SK-N-SH (cell line): ENCODE results near the gene UBE2N. TPM values are rescaled to one million over a fixed set of nuclear protein-coding genes. Genes with fewer than 3 reads are reported as not detected.

ENCODE experiments used
- CTCF ChIA-PET: fragments of 300-600, 350-600 bp; formaldehyde crosslinking; extraction: SDS; loops from one replicate; lab custom pipeline; 2021; lab: Yijun Ruan, JAX
- POLR2A ChIA-PET: fragments of 350-600 bp; sonication (Branson Sonifier 250); formaldehyde crosslinking; extraction: SDS; loops from one replicate; lab custom pipeline; 2020; ENCODE audit warnings: antibody characterized with exemption, inconsistent platforms; lab: Yijun Ruan, JAX
- DNase-seq: peaks from one replicate; pipeline ENCODE4 v3.0.0; 2012
- H2AFZ ChIP-seq: fragments of 200-600 bp; sonication (generic); 2 replicates; pipeline ENCODE4 v1.8.1; 2016; ENCODE audit warnings: antibody characterized with exemption, mild to moderate bottlenecking, low read depth
- H3F3A ChIP-seq: fragments of 200-600 bp; sonication (generic); replicated peaks from 2 replicates; pipeline ENCODE3; 2016; ENCODE audit warnings: antibody characterized with exemption, mild to moderate bottlenecking; ENCODE audit not compliant: insufficient read depth
- H3K27ac ChIP-seq, 2 experiments: fragments of 200-500 bp in 1 of 2; fragments of 200-600 bp in 1 of 2; sonication (Bioruptor generic) in 1 of 2; sonication (generic), shearing (Covaris generic) in 1 of 2; 2 replicates each; pipeline versions ENCODE4 v1.5.1 to v1.6.1; 2014 to 2016; ENCODE audit warnings: low read depth in 2 of 2, inconsistent platforms in 1 of 2, low read length in 1 of 2, mild to moderate bottlenecking in 1 of 2, mixed read lengths in 1 of 2
- H3K27me3 ChIP-seq: fragments of 200-600 bp; sonication (generic), shearing (Covaris generic); 2 replicates; pipeline ENCODE4 v1.6.1; 2016; ENCODE audit warnings: mixed run types; ENCODE audit not compliant: insufficient read depth
- H3K36me3 ChIP-seq, 2 experiments: fragments of 200-500 bp in 1 of 2; fragments of 200-600 bp in 1 of 2; sonication (Bioruptor generic) in 1 of 2; sonication (generic) in 1 of 2; replicated peaks in 1 of 2; 2 replicates each; pipeline versions ENCODE3 to v1.5.1; 2014 to 2016; ENCODE audit warnings: low read length in 1 of 2, mild to moderate bottlenecking in 1 of 2; ENCODE audit not compliant: insufficient read depth in 2 of 2, control insufficient read depth in 1 of 2
- H3K4me1 ChIP-seq, 2 experiments: fragments of 200-500 bp in 1 of 2; fragments of 200-600 bp in 1 of 2; sonication (Bioruptor generic) in 1 of 2; sonication (generic), shearing (Covaris generic) in 1 of 2; 2 replicates each; pipeline versions ENCODE4 v1.5.1 to v1.6.1; 2014 to 2016; ENCODE audit warnings: low read depth in 1 of 2, low read length in 1 of 2, mixed run types in 1 of 2; ENCODE audit not compliant: insufficient read depth in 2 of 2, control insufficient read depth in 1 of 2
- H3K4me2 ChIP-seq: fragments of 200-600 bp; sonication (generic), shearing (Covaris generic); 2 replicates; pipeline ENCODE4 v1.6.1; 2017; ENCODE audit warnings: mixed run types
- H3K4me3 ChIP-seq, 2 experiments: fragments of 200-500 bp in 1 of 2; fragments of 200-600 bp in 1 of 2; sonication (Bioruptor generic) in 1 of 2; sonication (generic), shearing (Covaris generic) in 1 of 2; 2 replicates each; pipeline versions ENCODE4 v1.5.1 to v1.8.1; 2014 to 2016; ENCODE audit warnings: low read depth in 2 of 2, inconsistent platforms in 1 of 2, low read length in 1 of 2, mild to moderate bottlenecking in 1 of 2, mixed read lengths in 1 of 2, moderate library complexity in 1 of 2
- H3K79me2 ChIP-seq: fragments of 200-600 bp; sonication (generic); 2 replicates; pipeline ENCODE4 v1.8.1; 2017; ENCODE audit warnings: mild to moderate bottlenecking; ENCODE audit not compliant: insufficient read depth
- H3K9ac ChIP-seq: fragments of 200-600 bp; sonication (generic); 2 replicates; pipeline ENCODE4 v1.6.1; 2017; ENCODE audit warnings: mixed run types
- H3K9me2 ChIP-seq: fragments of 200-600 bp; sonication (generic); 2 replicates; pipeline ENCODE4 v1.6.1; 2017; ENCODE audit warnings: mixed run types
- H3K9me3 ChIP-seq: fragments of 200-600 bp; sonication (generic); 2 replicates; pipeline ENCODE4 v1.6.1; 2017; ENCODE audit warnings: mixed run types, mild to moderate bottlenecking, moderate library complexity
- H4K20me1 ChIP-seq: fragments of 200-600 bp; sonication (generic); 2 replicates; pipeline ENCODE4 v1.6.1; 2017; ENCODE audit warnings: mild to moderate bottlenecking, mixed run types; ENCODE audit not compliant: insufficient read depth
- CTCF ChIP-seq: fragments of 200-600 bp; sonication (generic); IDR thresholded peaks from 2 replicates; pipeline ENCODE4 v1.6.1; 2017; ENCODE audit warnings: antibody characterized with exemption, mild to moderate bottlenecking, moderate library complexity
- FOXM1 ChIP-seq: IDR thresholded peaks from 2 replicates; pipeline ENCODE4 v1.4.0; 2012; ENCODE audit warnings: low read depth, mild to moderate bottlenecking
- IRF3 ChIP-seq: fragments of 150-350 bp; IDR thresholded peaks from 2 replicates; pipeline ENCODE4 v1.6.1; 2016; ENCODE audit warnings: mild to moderate bottlenecking, low read depth, low read length
- MXI1 ChIP-seq: IDR thresholded peaks from 2 replicates; pipeline ENCODE4 v1.6.1; 2012; ENCODE audit warnings: mild to moderate bottlenecking, low read depth, low read length, improper control_type of control experiment
- NFIC ChIP-seq: IDR thresholded peaks from 2 replicates; pipeline ENCODE4 v1.4.0; 2012; ENCODE audit warnings: borderline replicate concordance
- PBX3 ChIP-seq: IDR thresholded peaks from 2 replicates; pipeline ENCODE4; 2012
- TCF12 ChIP-seq: IDR thresholded peaks from 2 replicates; pipeline ENCODE4 v1.4.0; 2012
- YY1 ChIP-seq: IDR thresholded peaks from 2 replicates; pipeline ENCODE4 v1.4.0; 2012; ENCODE audit warnings: low read depth, mild to moderate bottlenecking
- ZBTB33 ChIP-seq: IDR thresholded peaks from 2 replicates; pipeline ENCODE4 v1.4.0; 2012; ENCODE audit warnings: low read depth, borderline replicate concordance
- WGBS: methylation state at CpG from one replicate; pipeline ENCODE4 v1.1.6; 2017; ENCODE audit warnings: low lambda C conversion rate; 5-methylcytosine and 5-hydroxymethylcytosine counted together
- polyA plus RNA-seq, 3 experiments: library from polyadenylated mRNA; depleted of rRNA; stranded (reverse); fragments of >200 nt; gene quantifications; 2 replicates each; pipeline ENCODE4 v1.2.3, GENCODE V29; 2012

The UBE2N gene
- polyA plus RNA-seq, 1 of the 3 experiments (the other 2 are of a cell fraction): 102 TPM

GRCh38 chr12:93379981-93380361, 61.8 kb downstream of the UBE2N start (continued):
- TF ChIP-seq ZBTB33 (no peak), FOXM1 (no peak), NFIC (no peak)

- ChIA-PET POLR2A (no interaction called here), CTCF (interaction anchor here (0.9 to 2.0 kb wide), 6 partner anchors 10 to 392 kb away, joined by 3 to 23 read pairs (median 5); no protein-coding TSS in a partner anchor)
- TF ChIP-seq CTCF (no peak), YY1 (peak; percentile 15; the same call in 1 of the 2 replicates)
- no peaks in the 10 kb centered on the region for H3K9me2 ChIP-seq
- H3K9ac ChIP-seq: peak overlapping the region; percentile 85
- peaks cover 57% of the 10 kb centered on the region for H4K20me1 ChIP-seq
- H3K9me3 ChIP-seq: no peaks in the 10 kb centered on the region
- peak overlapping the region; percentile 86 to 88 for H3K27ac ChIP-seq
- peak overlapping the region; percentile 82 for H3K4me2 ChIP-seq
- H3K36me3 ChIP-seq: peaks cover 0 to 10% of the 10 kb centered on the region in 2 experiments
- peaks cover 9 to 15% of the 10 kb centered on the region in 2 experiments; a peak in 3 of 4 replicates for H3K4me1 ChIP-seq
- WGBS: 11% methylated on average over 8 of the region's 8 CpGs
- peak overlapping the region; percentile 73 to 88 for H3K4me3 ChIP-seq
- H3K27me3 ChIP-seq: no peaks in the 10 kb centered on the region
- DNase-seq: no peak
- no peak overlapping the region; the same call in 1 of the 2 replicates for H2AFZ ChIP-seq
- peaks cover 11% of the 10 kb centered on the region for H3F3A ChIP-seq
- peaks cover 64% of the 10 kb centered on the region for H3K79me2 ChIP-seq
Measured at GRCh38 chr12:93379326-93379980, 62.3 kb downstream of the UBE2N start.

GRCh38 chr12:93378998-93379325, 62.8 kb downstream of the UBE2N start:
- 0% methylated on average over 4 of the region's 4 CpGs for WGBS
- H3K9me3 ChIP-seq: no peaks in the 10 kb centered on the region
- ChIA-PET POLR2A (interaction anchor here (0.5 kb wide), 1 partner anchor 42 kb away, joined by 5 read pairs; no protein-coding TSS in a partner anchor), CTCF (interaction anchor here (0.9 to 1.6 kb wide), 2 partner anchors 18 to 131 kb away, joined by 3 to 6 read pairs; no protein-coding TSS in a partner anchor)
- no peak overlapping the region for H2AFZ ChIP-seq
- peak overlapping the region; percentile 86 to 88 for H3K27ac ChIP-seq
- H3K9me2 ChIP-seq: no peaks in the 10 kb centered on the region
- peak overlapping the region; percentile 73 to 88 for H3K4me3 ChIP-seq
- peak overlapping the region; percentile 82 for H3K4me2 ChIP-seq
- H3K4me1 ChIP-seq: peaks cover 13 to 15% of the 10 kb centered on the region in 2 experiments; a peak in 3 of 4 replicates
- peak; percentile 34 for DNase-seq
- H3F3A ChIP-seq: peaks cover 11% of the 10 kb centered on the region
- TF ChIP-seq MXI1: no peak
- 0 out of 2 replicates have a peak, but pooled peaks have one; percentile 4 for TF ChIP-seq TCF12
- no peak for TF ChIP-seq PBX3
- no peak for TF ChIP-seq IRF3
- TF ChIP-seq CTCF: no peak
- peak; percentile 51; the same call in 1 of the 2 replicates for TF ChIP-seq YY1
- TF ChIP-seq, all 33 proteins: peak for 2
- H3K36me3 ChIP-seq: peaks cover 0 to 10% of the 10 kb centered on the region in 2 experiments
- no peaks in the 10 kb centered on the region for H3K27me3 ChIP-seq
- peaks cover 52% of the 10 kb centered on the region for H4K20me1 ChIP-seq
- peaks cover 59% of the 10 kb centered on the region for H3K79me2 ChIP-seq
- H3K9ac ChIP-seq: peak overlapping the region; percentile 85
